AG10803 (cell line): ENCODE data around the gene COL4A6.

ENCODE experiments used
- DNase-seq: peaks from one replicate; pipeline ENCODE4 v3.0.0; 2010; ENCODE audit warnings: low read depth
- H3K4me3 ChIP-seq: 2 replicates; pipeline ENCODE4 v1.5.1; 2011; ENCODE audit warnings: mild to moderate bottlenecking, low read length, control low read depth
- CTCF ChIP-seq: conservative IDR thresholded peaks from 2 replicates; pipeline ENCODE4 v1.5.1; 2011; ENCODE audit warnings: mild to moderate bottlenecking, low read length, control low read depth, inconsistent platforms

Gene COL4A6

DNA sequence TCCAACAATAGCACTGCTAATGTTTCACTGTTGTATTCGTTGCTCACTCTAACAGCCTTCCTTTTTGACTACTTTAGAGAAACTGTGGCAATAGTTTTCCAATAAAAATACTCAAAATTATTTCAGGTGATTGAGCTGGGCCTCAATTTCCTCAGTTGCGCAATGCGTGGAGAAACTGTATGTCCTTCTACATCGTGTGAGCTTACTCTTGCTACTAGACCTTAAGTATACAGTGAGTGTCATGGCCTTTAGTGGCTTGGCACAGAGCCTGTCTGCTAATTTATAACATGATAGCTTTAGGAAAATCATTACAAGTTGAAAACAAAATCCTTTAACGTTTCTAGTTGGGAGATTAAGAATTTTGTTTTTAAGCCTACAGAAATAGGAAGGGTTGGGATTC, 114.5 kb downstream of the COL4A6 start:
- TF ChIP-seq CTCF = no peak
- DNase-seq = no peak
- no peak overlapping the region for H3K4me3 ChIP-seq

DNA sequence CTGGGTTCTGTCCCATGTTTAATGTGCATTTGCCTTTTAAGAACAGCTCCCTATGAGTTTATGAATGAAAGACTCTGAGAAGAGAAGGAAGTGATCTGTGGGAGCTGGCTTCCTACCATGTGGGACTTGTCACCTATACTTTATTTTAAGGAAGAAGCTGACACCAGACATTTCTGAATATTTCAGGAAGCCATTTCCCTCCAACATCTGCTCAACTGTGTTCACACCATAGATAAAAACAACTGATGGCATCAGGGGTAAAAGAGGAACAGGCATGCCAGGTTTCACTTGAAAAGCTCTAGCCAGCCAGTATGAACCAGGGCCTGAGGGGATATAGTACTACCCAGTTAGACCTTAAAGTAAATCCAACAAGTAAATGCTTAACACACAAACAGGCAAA, 116.0 kb downstream of the COL4A6 start:
- no peak for TF ChIP-seq CTCF
- DNase-seq = no peak

DNA sequence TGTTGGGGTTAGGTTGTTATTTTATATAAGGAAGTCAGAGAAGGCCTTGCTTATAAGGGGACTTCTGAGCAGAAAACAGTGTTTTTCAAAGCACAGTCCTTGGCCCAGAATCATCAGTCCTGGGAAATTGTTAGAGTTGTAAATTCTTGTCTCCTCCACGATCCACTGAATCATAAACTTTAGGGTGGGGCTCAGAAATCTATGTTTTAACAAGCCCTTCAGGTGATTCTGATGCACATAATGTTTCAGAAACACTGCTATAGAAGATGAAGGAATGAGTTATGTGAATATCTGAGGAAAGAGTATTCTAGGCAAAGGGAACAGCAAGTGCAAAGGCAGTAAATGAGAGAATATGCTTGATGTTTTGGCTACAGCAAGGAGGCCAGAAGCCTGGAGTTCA, 121.8 kb downstream of the COL4A6 start:
- DNase-seq = no peak
- no peak overlapping the region for H3K4me3 ChIP-seq
- TF ChIP-seq CTCF = no peak

More for the DNA sequence above, 116.0 kb downstream of the COL4A6 start:
- no peak overlapping the region for H3K4me3 ChIP-seq

GRCh38 chrX:108313669-108314068, 124.6 kb downstream of the COL4A6 start:
- no peak overlapping the region for H3K4me3 ChIP-seq
- TF ChIP-seq CTCF = no peak
- DNase-seq = no peak

GRCh38 chrX:108312957-108313356, 125.3 kb downstream of the COL4A6 start:
- no peak for TF ChIP-seq CTCF
- no peak overlapping the region for H3K4me3 ChIP-seq
- DNase-seq = peak; percentile 31

- DNase-seq = no peak
- TF ChIP-seq CTCF = no peak
- no peak overlapping the region for H3K4me3 ChIP-seq
Measured at GRCh38 chrX:108312011-108312410, 126.2 kb downstream of the COL4A6 start.

- H3K4me3 ChIP-seq = no peak overlapping the region
- TF ChIP-seq CTCF = no peak
- no peak for DNase-seq
Measured at GRCh38 chrX:108310506-108310905, 127.7 kb downstream of the COL4A6 start.
